Kidney tubule cell (primary cell): ENCODE data around the gene SDCBP2.

Source experiments
- DNase-seq: peaks from one replicate; pipeline ENCODE4 v3.0.0-alpha.2; 2018; ENCODE audit warnings: low spot score

Gene SDCBP2

DNA sequence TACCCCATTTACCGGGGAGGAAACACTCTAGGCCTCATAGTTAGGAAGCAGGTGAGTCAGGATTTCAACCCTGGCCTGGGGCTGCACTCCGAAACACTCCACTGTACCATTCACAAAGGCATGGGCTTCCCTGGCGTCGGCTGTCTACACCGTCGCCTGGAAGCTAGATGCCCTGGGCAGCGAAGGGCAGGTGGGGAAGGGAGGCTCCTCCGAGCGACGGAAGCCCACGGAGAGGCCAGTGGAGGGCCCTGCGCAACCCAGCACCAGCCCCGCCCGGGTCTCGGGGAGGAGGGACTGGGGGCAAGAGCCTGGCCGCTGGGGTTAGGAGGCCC lies 16.1 kb downstream of the SDCBP2 start:
- DNase-seq = no peak

GRCh38 chr20:1312308-1312707 lies 16.6 kb downstream of the SDCBP2 start:
- DNase-seq = no peak

DNA sequence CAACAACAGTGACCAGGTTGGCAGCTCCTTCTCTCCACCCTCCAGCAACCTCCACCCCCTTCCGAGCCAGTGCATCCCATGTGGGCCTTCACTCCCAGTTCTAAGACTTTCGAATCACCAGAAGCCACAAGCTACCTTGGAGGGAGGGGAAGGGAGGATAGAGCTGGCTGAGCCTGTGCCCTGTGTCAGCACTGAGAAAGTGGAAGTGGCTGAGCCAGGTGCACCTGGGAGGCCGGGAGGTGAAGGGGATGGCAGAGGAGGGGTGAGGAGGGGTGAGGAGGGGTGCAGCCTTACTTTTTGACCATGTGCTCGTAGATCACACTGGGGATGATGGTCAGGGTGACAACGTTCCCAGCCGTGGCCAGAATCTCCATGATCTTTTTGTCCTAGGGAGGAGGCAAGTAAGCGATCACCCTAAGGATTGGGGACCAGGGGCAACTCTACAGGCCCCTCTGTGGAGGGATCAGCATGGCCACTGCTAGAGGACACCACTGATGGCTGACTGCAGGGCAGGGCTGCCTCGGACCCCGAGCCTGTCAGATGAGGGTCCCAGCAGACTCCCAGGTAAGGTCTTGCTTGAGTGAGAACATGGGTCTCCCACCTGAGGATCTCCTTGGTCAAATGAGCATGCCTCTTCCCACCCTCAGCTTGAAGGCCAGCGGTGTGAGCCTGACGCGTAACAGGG lies 18.3 kb downstream of the SDCBP2 start:
- DNase-seq = no peak

- no peak for DNase-seq
Measured at GRCh38 chr20:1310071-1310470, 18.9 kb downstream of the SDCBP2 start.

DNA sequence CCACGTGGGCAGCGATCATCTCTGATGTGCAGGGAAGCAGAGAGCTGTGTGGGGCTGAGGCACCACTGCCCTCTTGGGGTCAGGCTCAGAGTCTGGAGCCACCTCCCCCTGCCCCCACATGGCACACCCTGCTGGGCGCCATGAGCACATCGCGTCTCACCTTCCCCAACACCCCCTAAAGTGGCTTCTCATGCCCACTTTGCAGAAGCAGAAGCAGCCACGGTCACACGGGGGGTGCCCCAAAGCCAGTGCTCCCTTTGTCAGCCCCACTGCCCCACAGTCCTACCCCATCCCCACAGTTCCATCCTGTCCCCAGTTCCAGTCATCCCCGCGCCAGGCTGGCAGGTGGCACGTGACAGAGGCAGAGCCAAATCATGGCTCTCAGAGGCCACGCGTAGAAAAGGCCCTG lies 19.5 kb downstream of the SDCBP2 start:
- no peak for DNase-seq

DNA sequence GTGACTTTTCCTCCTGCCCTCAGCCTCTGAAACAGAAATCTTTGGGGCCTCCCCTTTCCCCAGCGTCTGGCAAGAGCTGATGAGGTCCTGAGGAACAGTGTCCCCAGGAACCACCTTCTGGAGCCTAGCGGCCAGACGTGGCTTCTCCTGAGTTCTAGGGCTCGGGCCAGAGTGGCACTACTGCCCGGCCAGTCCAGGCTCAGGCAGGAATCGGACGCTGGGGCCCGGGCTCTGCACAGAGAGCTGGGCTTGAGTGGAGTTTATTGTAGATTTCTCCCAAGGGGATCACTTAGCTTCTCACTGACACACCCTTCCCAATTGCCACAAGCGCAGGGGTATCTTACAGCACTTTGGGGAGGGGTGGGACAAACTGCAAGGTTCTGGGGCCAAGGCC lies 20.2 kb downstream of the SDCBP2 start:
- DNase-seq = no peak

DNA sequence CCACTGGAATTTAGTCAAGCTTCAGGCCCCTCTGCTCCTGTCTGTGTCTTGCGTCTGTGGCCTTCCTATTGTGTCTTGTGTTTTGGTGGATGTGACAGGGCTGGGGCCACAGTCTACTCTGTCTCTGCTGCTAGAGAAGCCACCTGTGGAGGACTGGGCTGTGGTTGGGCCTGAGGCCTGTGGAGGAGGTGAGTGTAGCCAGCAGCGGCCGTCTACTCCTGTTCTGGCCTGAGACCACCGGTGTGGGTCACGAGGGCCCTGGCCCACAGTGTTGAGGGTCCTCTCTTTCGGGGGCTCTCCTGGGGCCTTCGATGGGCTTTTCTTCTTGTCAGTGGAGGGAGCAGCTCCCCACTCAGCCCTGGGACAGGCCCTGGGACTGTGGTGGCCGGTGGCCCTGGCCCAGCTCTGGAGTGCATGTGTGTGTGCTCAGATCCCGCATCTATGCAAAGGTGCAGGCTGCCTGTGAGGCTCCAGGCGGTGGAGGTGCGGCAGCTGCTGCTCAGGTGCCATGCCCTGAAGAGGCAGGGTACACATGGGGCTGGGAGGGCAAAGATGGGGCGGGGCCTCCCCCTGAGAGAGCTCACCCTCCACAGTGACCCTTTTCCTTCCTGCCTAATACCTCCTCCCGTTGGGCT lies 20.8 kb downstream of the SDCBP2 start:
- no peak for DNase-seq

- no peak for DNase-seq
Measured at GRCh38 chr20:1307571-1307971, 21.4 kb downstream of the SDCBP2 start.

- DNase-seq = no peak
Measured at GRCh38 chr20:1307171-1307570, 21.8 kb downstream of the SDCBP2 start.

- no peak for DNase-seq
Measured at GRCh38 chr20:1306316-1307135, 22.4 kb downstream of the SDCBP2 start.

GRCh38 chr20:1305712-1306111 lies 23.2 kb downstream of the SDCBP2 start:
- no peak for DNase-seq

- no peak for DNase-seq
Measured at GRCh38 chr20:1304710-1305515, 24.0 kb downstream of the SDCBP2 start.

- peak; percentile 42 for DNase-seq
Measured at GRCh38 chr20:1302685-1303541, 26.0 kb downstream of the SDCBP2 start.

DNA sequence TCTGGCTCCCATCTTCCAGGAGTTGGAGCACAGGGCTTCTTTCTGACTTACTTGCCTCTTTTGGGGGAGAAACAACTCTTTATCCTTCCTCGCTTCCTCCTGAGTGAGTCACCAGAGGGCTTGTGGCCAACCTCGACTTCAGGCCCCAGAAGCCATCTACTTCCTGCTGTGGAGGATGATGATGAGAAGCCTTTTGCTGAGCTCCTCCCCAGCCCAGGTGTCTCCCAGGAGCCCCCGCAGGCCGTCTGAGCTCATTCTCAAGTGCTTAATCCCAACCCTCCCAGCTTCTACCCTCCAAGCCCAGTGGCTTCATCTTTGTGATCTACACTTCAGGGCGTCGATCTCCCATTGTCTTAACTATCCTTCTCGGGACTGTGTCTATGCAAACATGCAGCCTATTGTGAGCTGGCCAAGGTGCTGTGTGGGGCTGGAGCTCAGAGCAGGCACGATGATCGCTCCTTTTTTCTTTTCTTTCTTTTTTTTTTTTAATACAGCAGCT lies 27.9 kb downstream of the SDCBP2 start:
- DNase-seq = peak; percentile 78

DNA sequence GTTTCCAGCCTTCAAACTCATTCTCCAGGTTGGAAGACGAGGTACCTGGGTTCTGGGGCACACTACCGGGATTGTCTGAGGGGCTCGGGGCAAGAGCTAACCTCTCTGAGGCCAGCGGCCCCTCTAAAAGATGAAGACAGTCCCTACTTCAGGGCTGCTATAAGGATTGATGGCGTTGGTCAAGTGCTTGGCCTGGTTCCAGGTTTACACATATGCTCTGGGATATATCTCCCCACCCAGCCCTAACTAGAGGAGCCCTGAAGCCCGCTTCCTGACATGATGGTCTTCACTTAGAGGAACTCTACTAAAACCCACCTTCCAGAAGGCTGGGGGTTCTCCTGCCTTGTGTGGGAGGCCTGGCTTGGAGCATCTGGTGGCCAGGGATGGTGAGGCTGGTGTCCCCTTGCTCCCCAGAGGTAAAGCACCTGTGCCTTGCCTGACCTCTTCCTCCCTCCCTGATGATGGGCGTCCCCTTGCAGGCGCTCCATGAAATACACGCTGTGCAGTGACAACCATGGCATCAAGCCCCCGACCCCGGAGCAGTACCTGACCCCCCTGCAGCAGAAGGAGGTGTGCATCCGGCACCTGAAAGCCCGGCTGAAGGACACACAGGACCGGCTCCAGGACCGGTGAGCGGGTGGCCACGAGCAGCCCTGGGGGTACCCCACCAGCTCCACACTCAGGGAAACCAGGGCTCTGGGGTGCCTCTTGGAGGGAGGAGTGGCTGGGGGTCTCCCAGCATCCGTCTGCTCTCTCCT lies 28.7 kb downstream of the SDCBP2 start:
- no peak for DNase-seq

DNA sequence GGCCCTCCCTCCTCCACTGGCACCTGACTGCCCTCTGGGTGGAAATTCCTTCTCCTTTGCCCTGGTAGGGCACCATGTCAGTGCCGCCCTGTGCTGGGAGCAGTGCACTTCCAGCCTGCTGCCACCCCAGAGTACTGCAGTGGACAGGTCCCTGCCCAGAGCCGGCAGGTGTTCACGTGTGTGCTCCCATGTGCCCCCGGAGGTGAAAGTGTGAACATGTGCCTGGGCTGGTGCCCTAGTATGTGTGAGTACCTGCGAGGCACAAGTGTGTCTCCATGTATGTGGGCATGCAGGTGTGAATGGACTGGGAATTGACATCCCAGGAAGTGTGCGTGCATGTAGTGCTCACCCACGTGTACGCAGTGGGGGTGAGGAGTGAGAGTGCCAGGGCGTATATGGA lies 29.4 kb downstream of the SDCBP2 start:
- peak; percentile 38 for DNase-seq

DNA sequence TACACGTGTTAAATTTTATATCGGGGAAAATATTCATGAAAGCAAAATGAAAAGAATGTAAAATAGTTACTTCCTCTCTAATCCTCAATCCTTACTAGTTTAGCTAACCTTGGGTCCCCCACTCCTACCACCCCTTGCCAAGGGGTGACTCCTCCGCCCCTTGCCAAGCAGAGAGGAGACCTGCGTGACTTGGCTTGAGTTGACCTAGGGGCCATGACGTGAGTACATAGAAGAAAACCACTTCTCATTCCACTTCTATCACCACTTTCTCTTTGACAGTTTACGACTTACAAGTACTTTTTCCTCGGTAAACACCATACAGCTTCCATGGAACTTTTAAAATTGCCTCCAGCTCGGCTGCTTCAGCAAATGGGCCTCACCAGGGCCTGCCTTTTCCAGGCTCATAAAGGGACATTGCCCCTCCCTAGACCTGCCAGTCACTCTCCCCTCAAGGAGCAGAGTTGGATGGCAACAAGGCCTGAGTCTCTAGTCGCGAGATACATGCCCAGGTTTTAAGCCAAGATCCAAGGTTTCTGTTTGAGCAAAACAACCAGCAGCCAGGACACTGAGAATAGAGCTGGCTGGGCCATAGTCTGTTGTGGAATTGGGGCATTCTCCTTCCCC lies 29.9 kb downstream of the SDCBP2 start:
- DNase-seq = no peak

DNA sequence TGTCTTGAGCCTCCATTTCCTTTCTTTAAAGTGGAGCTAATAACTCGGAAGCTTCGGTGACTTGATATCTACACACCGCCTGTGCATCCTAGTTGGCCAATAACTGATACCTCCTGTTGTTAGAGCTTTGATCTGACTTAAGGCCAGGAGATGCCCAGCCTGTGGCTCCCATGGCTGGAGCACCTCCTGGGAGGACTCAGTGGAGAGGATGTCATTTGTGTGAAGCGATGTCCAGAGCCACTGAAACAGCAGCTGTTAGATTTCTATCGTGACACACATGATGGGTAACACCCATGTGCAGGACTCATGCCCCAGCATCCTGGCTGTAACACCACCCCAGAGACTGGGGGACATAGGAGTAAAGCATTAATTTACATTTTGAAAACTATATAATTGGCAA lies 30.8 kb downstream of the SDCBP2 start:
- DNase-seq = no peak

- no peak for DNase-seq
Measured at GRCh38 chr20:1297486-1297885, 31.5 kb downstream of the SDCBP2 start.

GRCh38 chr20:1296922-1297321 lies 32.0 kb downstream of the SDCBP2 start:
- no peak for DNase-seq
